HepG2 (cell line): ENCODE data around the gene COL10A1. TPM values are rescaled to one million over a fixed set of nuclear protein-coding genes. Genes with fewer than 3 reads are reported as not detected.
A peak's percentile ranks its signal among the peaks of the same experiment; 100 is the strongest.

ENCODE experiments used
- ATRX ChIP-seq: sonication (generic); formaldehyde crosslinking; IDR thresholded peaks from 2 replicates; pipeline ENCODE4 v1.4.0; 2020; ENCODE audit warnings: missing genetic modification reagents, borderline replicate concordance
- DNMT1 ChIP-seq: sonication (generic); formaldehyde crosslinking; IDR thresholded peaks from 2 replicates; pipeline ENCODE4 v1.5.1; 2020; ENCODE audit warnings: mild to moderate bottlenecking, missing genetic modification reagents
- ETV6 ChIP-seq: sonication (generic); formaldehyde crosslinking; conservative IDR thresholded peaks from 2 replicates; pipeline ENCODE4 v1.4.0; 2020; ENCODE audit warnings: missing genetic modification reagents
- GTF3A ChIP-seq: sonication (generic); formaldehyde crosslinking; conservative IDR thresholded peaks from 2 replicates; pipeline ENCODE4 v1.4.0; 2020; ENCODE audit warnings: mild to moderate bottlenecking, missing genetic modification reagents
- HIVEP1 ChIP-seq: sonication (generic); formaldehyde crosslinking; IDR thresholded peaks from 2 replicates; pipeline ENCODE4 v1.4.0; 2020; ENCODE audit warnings: mild to moderate bottlenecking, missing genetic modification reagents
- HMG20A ChIP-seq: IDR thresholded peaks from 2 replicates; pipeline ENCODE4 v1.6.1; 2016; ENCODE audit warnings: borderline replicate concordance
- NR2F2 ChIP-seq: IDR thresholded peaks from 2 replicates; pipeline ENCODE4 v1.6.1; 2012; ENCODE audit warnings: low read depth, inconsistent platforms, borderline replicate concordance
- RBM22 ChIP-seq: fragments of 200-400 bp; formaldehyde crosslinking; optimal IDR thresholded peaks from 2 replicates; pipeline ENCODE3; 2017; ENCODE audit warnings: mild to moderate bottlenecking, low read length, moderate library complexity
- SP2 ChIP-seq: sonication (generic); formaldehyde crosslinking; IDR thresholded peaks from 2 replicates; pipeline ENCODE4 v1.5.1; 2020; ENCODE audit warnings: mild to moderate bottlenecking, missing genetic modification reagents
- ZFP90 ChIP-seq: sonication (generic); formaldehyde crosslinking; IDR thresholded peaks from 2 replicates; pipeline ENCODE4 v1.8.0; 2022; ENCODE audit warnings: missing genetic modification reagents, mild to moderate bottlenecking, inconsistent platforms, borderline replicate concordance
- ZNF225 ChIP-seq: sonication (generic); formaldehyde crosslinking; IDR thresholded peaks from 2 replicates; pipeline ENCODE4 v1.4.0; 2020; ENCODE audit warnings: mild to moderate bottlenecking, missing genetic modification reagents
- ZNF3 ChIP-seq: IDR thresholded peaks from 2 replicates; pipeline ENCODE4 v1.7.0; 2017; ENCODE audit warnings: inconsistent platforms
- ZNF382 ChIP-seq: sonication (generic); formaldehyde crosslinking; IDR thresholded peaks from 2 replicates; pipeline ENCODE4 v1.5.0; 2020; ENCODE audit warnings: missing genetic modification reagents, mild to moderate bottlenecking, borderline replicate concordance
- ZNF644 ChIP-seq: IDR thresholded peaks from 2 replicates; pipeline ENCODE4 v1.6.1; 2016; ENCODE audit warnings: low read depth
- ZNF775 ChIP-seq: sonication (generic); formaldehyde crosslinking; IDR thresholded peaks from 2 replicates; pipeline ENCODE4 v1.4.0; 2020; ENCODE audit warnings: missing genetic modification reagents, mild to moderate bottlenecking, moderate library complexity, borderline replicate concordance
- polyA plus RNA-seq, 8 experiments: library from polyadenylated mRNA; depleted of rRNA in 3 of 8; stranded (reverse) in 7 of 8; unstranded in 1 of 8; fragments of >200 nt; fragmentation: Illumina TruSeq in 4 of 8; extraction: Trizol in 4 of 8; gene quantifications; 2 replicates each; pipeline versions ENCODE4 v1.2.1 to v1.2.3, GENCODE V29; 2011 to 2016; ENCODE audit warnings: low read depth in 4 of 8, missing spikeins in 1 of 8, mixed read lengths in 1 of 8; ENCODE audit not compliant: insufficient read depth in 1 of 8
- total RNA-seq, 5 experiments: library from RNA; depleted of rRNA; stranded (reverse); fragments of >200 nt; fragmentation: Illumina TruSeq; extraction: Trizol; gene quantifications; 2 replicates each; pipeline ENCODE4 v1.2.3, GENCODE V29; 2016; ENCODE audit warnings: low read depth in 1 of 5
- TF ChIP-seq, protein P1 (sequence below): sonication (generic); formaldehyde crosslinking; IDR thresholded peaks from 2 replicates; pipeline ENCODE4 v1.8.0; 2022; ENCODE audit warnings: missing genetic modification reagents, mild to moderate bottlenecking, moderate library complexity, borderline replicate concordance
- TF ChIP-seq, protein P2 (sequence below): sonication (generic); formaldehyde crosslinking; IDR thresholded peaks from 2 replicates; pipeline ENCODE4 v1.4.0; 2020; ENCODE audit warnings: missing genetic modification reagents
- TF ChIP-seq, protein P3 (sequence below): sonication (generic); formaldehyde crosslinking; IDR thresholded peaks from 2 replicates; pipeline ENCODE4 v1.4.0; 2020; ENCODE audit warnings: missing genetic modification reagents, borderline replicate concordance
- TF ChIP-seq, protein P4 (sequence below): sonication (generic); formaldehyde crosslinking; IDR thresholded peaks from 2 replicates; pipeline ENCODE4 v1.4.0; 2020; ENCODE audit warnings: missing genetic modification reagents

COL10A1 gene
- total and polyA plus RNA-seq, 2 of the 13 experiments (the other 11 are each of a cell fraction or from before 2014, with no cell fraction given) = 0.07 TPM; not detected in 1

DNA sequence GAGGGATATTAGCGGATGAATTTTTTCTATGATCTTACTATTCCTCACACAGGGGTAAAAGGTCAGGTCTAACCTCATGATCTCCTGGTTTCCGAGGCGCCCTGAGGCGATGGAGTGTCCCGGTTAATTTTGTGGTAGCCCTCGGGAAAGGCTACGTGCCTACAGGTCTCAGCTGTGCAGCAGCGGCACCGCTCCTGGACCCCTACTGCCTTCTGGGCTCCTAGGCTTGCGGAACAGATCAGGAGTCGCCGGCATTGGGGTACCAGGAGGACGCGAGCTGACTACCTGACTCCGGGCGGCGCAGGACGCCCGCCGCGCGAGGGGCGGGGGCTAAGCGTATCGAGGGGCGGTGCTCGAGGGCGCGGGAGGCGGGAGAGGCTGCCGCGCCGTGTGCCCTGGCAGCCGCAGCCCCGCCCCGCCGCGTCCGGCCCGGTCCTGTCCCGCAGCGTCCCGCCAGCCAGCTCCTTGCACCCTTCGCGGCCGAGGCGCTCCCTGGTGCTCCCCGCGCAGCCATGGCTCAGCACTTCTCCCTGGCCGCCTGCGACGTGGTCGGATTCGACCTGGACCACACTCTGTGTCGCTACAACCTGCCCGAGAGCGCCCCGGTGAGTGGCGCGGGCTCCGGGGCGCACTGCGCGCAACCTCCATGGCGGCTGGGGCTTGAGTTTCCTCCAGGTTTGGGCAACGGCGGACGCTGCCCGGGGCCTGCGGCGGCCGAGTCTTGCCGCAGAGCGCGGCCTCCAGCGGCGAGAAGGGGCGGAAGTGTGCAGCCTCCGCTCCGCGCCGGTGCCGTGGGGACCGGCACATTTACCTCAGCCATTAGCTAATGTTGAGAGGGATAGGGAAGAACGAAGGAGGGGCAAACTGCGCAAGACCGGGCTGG, 25.3 kb downstream of the COL10A1 start, which contains the start of gene NT5DC1 (continued):
- TF ChIP-seq ZNF775 (CRISPR knock-in tag) (no peak), GTF3A (no peak), ETV6 (no peak; the same call in 1 of the 2 replicates), DNMT1 (CRISPR knock-in tag) (peak; percentile 82), NR2F2 (peak; percentile 46; the same call in 1 of the 2 replicates), HMG20A (CRISPR knock-in tag) (no peak), HIVEP1 (peak; percentile 91), SP2 (CRISPR knock-in tag) (no peak), ZNF3 (CRISPR knock-in tag) (no peak), ATRX (CRISPR knock-in tag) (no peak), ZFP90 (CRISPR knock-in tag) (peak; percentile 97; the same call in 1 of the 2 replicates), ZNF225 (CRISPR knock-in tag) (peak; percentile 66; the same call in 1 of the 2 replicates), ZNF644 (CRISPR knock-in tag) (no peak; the same call in 1 of the 2 replicates), ZNF382 (CRISPR knock-in tag) (no peak), RBM22 (no peak)
- TF ChIP-seq, protein P1, sequence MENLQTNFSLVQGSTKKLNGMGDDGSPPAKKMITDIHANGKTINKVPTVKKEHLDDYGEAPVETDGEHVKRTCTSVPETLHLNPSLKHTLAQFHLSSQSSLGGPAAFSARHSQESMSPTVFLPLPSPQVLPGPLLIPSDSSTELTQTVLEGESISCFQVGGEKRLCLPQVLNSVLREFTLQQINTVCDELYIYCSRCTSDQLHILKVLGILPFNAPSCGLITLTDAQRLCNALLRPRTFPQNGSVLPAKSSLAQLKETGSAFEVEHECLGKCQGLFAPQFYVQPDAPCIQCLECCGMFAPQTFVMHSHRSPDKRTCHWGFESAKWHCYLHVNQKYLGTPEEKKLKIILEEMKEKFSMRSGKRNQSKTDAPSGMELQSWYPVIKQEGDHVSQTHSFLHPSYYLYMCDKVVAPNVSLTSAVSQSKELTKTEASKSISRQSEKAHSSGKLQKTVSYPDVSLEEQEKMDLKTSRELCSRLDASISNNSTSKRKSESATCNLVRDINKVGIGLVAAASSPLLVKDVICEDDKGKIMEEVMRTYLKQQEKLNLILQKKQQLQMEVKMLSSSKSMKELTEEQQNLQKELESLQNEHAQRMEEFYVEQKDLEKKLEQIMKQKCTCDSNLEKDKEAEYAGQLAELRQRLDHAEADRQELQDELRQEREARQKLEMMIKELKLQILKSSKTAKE (CRISPR knock-in tag) = peak; percentile 57
- TF ChIP-seq, protein P2, sequence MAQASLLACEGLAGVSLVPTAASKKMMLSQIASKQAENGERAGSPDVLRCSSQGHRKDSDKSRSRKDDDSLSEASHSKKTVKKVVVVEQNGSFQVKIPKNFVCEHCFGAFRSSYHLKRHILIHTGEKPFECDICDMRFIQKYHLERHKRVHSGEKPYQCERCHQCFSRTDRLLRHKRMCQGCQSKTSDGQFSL = 0 out of 2 replicates have a peak, but pooled peaks have one; percentile 56
- TF ChIP-seq, protein P3, sequence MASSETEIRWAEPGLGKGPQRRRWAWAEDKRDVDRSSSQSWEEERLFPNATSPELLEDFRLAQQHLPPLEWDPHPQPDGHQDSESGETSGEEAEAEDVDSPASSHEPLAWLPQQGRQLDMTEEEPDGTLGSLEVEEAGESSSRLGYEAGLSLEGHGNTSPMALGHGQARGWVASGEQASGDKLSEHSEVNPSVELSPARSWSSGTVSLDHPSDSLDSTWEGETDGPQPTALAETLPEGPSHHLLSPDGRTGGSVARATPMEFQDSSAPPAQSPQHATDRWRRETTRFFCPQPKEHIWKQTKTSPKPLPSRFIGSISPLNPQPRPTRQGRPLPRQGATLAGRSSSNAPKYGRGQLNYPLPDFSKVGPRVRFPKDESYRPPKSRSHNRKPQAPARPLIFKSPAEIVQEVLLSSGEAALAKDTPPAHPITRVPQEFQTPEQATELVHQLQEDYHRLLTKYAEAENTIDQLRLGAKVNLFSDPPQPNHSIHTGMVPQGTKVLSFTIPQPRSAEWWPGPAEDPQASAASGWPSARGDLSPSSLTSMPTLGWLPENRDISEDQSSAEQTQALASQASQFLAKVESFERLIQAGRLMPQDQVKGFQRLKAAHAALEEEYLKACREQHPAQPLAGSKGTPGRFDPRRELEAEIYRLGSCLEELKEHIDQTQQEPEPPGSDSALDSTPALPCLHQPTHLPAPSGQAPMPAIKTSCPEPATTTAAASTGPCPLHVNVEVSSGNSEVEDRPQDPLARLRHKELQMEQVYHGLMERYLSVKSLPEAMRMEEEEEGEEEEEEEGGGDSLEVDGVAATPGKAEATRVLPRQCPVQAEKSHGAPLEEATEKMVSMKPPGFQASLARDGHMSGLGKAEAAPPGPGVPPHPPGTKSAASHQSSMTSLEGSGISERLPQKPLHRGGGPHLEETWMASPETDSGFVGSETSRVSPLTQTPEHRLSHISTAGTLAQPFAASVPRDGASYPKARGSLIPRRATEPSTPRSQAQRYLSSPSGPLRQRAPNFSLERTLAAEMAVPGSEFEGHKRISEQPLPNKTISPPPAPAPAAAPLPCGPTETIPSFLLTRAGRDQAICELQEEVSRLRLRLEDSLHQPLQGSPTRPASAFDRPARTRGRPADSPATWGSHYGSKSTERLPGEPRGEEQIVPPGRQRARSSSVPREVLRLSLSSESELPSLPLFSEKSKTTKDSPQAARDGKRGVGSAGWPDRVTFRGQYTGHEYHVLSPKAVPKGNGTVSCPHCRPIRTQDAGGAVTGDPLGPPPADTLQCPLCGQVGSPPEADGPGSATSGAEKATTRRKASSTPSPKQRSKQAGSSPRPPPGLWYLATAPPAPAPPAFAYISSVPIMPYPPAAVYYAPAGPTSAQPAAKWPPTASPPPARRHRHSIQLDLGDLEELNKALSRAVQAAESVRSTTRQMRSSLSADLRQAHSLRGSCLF = no peak
- TF ChIP-seq, protein P4, sequence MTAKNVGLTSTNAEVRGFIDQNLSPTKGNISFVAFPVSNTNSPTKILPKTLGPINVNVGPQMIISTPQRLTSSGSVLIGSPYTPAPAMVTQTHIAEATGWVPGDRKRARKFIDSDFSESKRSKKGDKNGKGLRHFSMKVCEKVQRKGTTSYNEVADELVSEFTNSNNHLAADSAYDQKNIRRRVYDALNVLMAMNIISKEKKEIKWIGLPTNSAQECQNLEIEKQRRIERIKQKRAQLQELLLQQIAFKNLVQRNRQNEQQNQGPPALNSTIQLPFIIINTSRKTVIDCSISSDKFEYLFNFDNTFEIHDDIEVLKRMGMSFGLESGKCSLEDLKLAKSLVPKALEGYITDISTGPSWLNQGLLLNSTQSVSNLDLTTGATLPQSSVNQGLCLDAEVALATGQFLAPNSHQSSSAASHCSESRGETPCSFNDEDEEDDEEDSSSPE (CRISPR knock-in tag) = peak; percentile 85
